Effector memory CD4-positive, alpha-beta T cell (primary cell): ENCODE data around the gene SLC35A4.

ENCODE experiments used
- DNase-seq, 3 donors: peaks; one replicate each; pipeline ENCODE4 v3.0.0-alpha.2; 2020
- H3K27ac ChIP-seq: 2 replicates; pipeline ENCODE4 v1.7.0; 2013; ENCODE audit warnings: mild to moderate bottlenecking, low read length, moderate library complexity; ENCODE audit not compliant: insufficient read depth, poor library complexity, severe bottlenecking
- H3K27me3 ChIP-seq: replicated peaks from 2 replicates; pipeline ENCODE4 v1.7.0; 2013; ENCODE audit warnings: mild to moderate bottlenecking, low read length; ENCODE audit not compliant: insufficient read depth, control insufficient read depth, poor library complexity, severe bottlenecking
- H3K36me3 ChIP-seq: 2 replicates; pipeline ENCODE4 v1.7.0; 2013; ENCODE audit warnings: mild to moderate bottlenecking, low read length, moderate library complexity; ENCODE audit not compliant: control insufficient read depth, insufficient read depth
- H3K4me1 ChIP-seq: 2 replicates; pipeline ENCODE4 v1.7.0; 2013; ENCODE audit warnings: low read length, mild to moderate bottlenecking; ENCODE audit not compliant: control insufficient read depth, insufficient read depth, poor library complexity, severe bottlenecking
- H3K4me3 ChIP-seq: 2 replicates; pipeline ENCODE4 v1.7.0; 2013; ENCODE audit warnings: low read length, low read depth, mild to moderate bottlenecking; ENCODE audit not compliant: insufficient read depth, poor library complexity, severe bottlenecking
- H3K9me3 ChIP-seq: 2 replicates; pipeline ENCODE4 v1.7.0; 2013; ENCODE audit warnings: mild to moderate bottlenecking, low read length, moderate library complexity; ENCODE audit not compliant: control insufficient read depth
- total RNA-seq, 3 donors: gene quantifications; one replicate each; lab custom pipeline; 2026; lab: John Stamatoyannopoulos, UW

SLC35A4 gene
- 17.8 to 43.0 (median 25.6) reads per million in 3 donors for total RNA-seq

GRCh38 chr5:140564196-140565023 is at the start of gene SLC35A4, which contains the start of gene APBB3:
SLC35A4 (plus strand) TSS chr5:140564828; CDS start chr5:140567170, 2,342 bp downstream.
APBB3 (minus strand) TSS chr5:140564598; CDS start chr5:140564245, 353 bp downstream.
- peaks cover 22% of the 10 kb centered on the region for H3K4me1 ChIP-seq
- peaks cover 21% of the 10 kb centered on the region for H3K36me3 ChIP-seq

GRCh38 chr5:140524003-140524402 is 40.6 kb upstream of the SLC35A4 start:
- Histone ChIP-seq H3K4me3 (no peak overlapping the region), H3K9me3 (no peaks in the 10 kb centered on the region), H3K27ac (no peak overlapping the region), H3K36me3 (peaks cover 47% of the 10 kb centered on the region), H3K4me1 (no peaks in the 10 kb centered on the region), H3K27me3 (no peaks in the 10 kb centered on the region)
- no peak for DNase-seq

More at GRCh38 chr5:140564196-140565023, at the start of gene SLC35A4, which contains the start of gene APBB3:
- Histone ChIP-seq H3K27me3 (no peaks in the 10 kb centered on the region), H3K9me3 (no peaks in the 10 kb centered on the region), H3K4me3 (peak within 1 kb of the TSS; percentile 73), H3K27ac (peak within 1 kb of the TSS; percentile 89)
- peak; percentile 98 for DNase-seq

GRCh38 chr5:140540227-140540626 is 24.4 kb upstream of the SLC35A4 start:
- no peak overlapping the region for H3K4me3 ChIP-seq
- no peaks in the 10 kb centered on the region for H3K4me1 ChIP-seq
- no peak overlapping the region for H3K27ac ChIP-seq
- H3K9me3 ChIP-seq = no peaks in the 10 kb centered on the region
- no peaks in the 10 kb centered on the region for H3K27me3 ChIP-seq
- peaks cover 67% of the 10 kb centered on the region for H3K36me3 ChIP-seq
- no peak for DNase-seq

- Histone ChIP-seq H3K9me3 (no peaks in the 10 kb centered on the region), H3K36me3 (peaks cover 55% of the 10 kb centered on the region), H3K27ac (no peak overlapping the region), H3K4me3 (no peak overlapping the region), H3K27me3 (no peaks in the 10 kb centered on the region), H3K4me1 (peaks cover 12% of the 10 kb centered on the region)
- DNase-seq = no peak
These were observed 21.7 kb upstream of the SLC35A4 start for GRCh38 chr5:140542972-140543371.

GRCh38 chr5:140544986-140545385 is 19.6 kb upstream of the SLC35A4 start:
- Histone ChIP-seq H3K4me1 (peaks cover 23% of the 10 kb centered on the region), H3K9me3 (no peaks in the 10 kb centered on the region), H3K27ac (no peak overlapping the region), H3K36me3 (peaks cover 43% of the 10 kb centered on the region), H3K27me3 (no peaks in the 10 kb centered on the region), H3K4me3 (no peak overlapping the region)
- no peak for DNase-seq

- peaks cover 43% of the 10 kb centered on the region for H3K36me3 ChIP-seq
- H3K4me1 ChIP-seq = peaks cover 23% of the 10 kb centered on the region
- no peaks in the 10 kb centered on the region for H3K27me3 ChIP-seq
- no peak for DNase-seq
- H3K27ac ChIP-seq = no peak overlapping the region
- no peak overlapping the region for H3K4me3 ChIP-seq
- H3K9me3 ChIP-seq = no peaks in the 10 kb centered on the region
These were observed 19.0 kb upstream of the SLC35A4 start for GRCh38 chr5:140545606-140546005.

GRCh38 chr5:140546851-140547507 is 17.6 kb upstream of the SLC35A4 start:
- Histone ChIP-seq H3K9me3 (no peaks in the 10 kb centered on the region), H3K36me3 (peaks cover 42% of the 10 kb centered on the region), H3K4me3 (peak overlapping the region; percentile 71), H3K27ac (peak overlapping the region; percentile 83), H3K4me1 (peaks cover 23% of the 10 kb centered on the region), H3K27me3 (no peaks in the 10 kb centered on the region)
- no peak for DNase-seq

GRCh38 chr5:140547508-140548299 is 16.9 kb upstream of the SLC35A4 start, which contains the start of gene EIF4EBP3:
EIF4EBP3 (plus strand) TSS chr5:140547662; CDS start chr5:140547738, 76 bp downstream.
- Histone ChIP-seq H3K27ac (peak within 1 kb of the TSS; percentile 83), H3K4me3 (peak within 1 kb of the TSS; percentile 71), H3K36me3 (peaks cover 41% of the 10 kb centered on the region), H3K27me3 (no peaks in the 10 kb centered on the region), H3K4me1 (peaks cover 23% of the 10 kb centered on the region), H3K9me3 (no peaks in the 10 kb centered on the region)
- DNase-seq = peak; percentile 69 to 83 (median 78)

GRCh38 chr5:140548300-140548688 is 16.3 kb upstream of the SLC35A4 start:
- H3K27ac ChIP-seq = peak overlapping the region; percentile 83
- DNase-seq = no peak
- H3K9me3 ChIP-seq = no peaks in the 10 kb centered on the region
- H3K27me3 ChIP-seq = no peaks in the 10 kb centered on the region
- peaks cover 37% of the 10 kb centered on the region for H3K36me3 ChIP-seq
- peaks cover 23% of the 10 kb centered on the region for H3K4me1 ChIP-seq
- H3K4me3 ChIP-seq = peak overlapping the region; percentile 71
